ENCODE results near the gene SLC12A6.

GRCh38 chr15:34266751-34267150 is 70.8 kb downstream of the SLC12A6 start:
- no peak for TF ChIP-seq CTCF (IDR thresholded peaks at IDR 0.05)
- no peak for TF ChIP-seq POLR2A (IDR thresholded peaks at IDR 0.05)

Measured in right lobe of liver (tissue), 4 donors.